WTC11 (cell line): ENCODE results near the gene FRMD4A. TPM values are rescaled to one million over a fixed set of nuclear protein-coding genes. Genes with fewer than 3 reads are reported as not detected.

Experiments used
- ATAC-seq: fragments of 200-7000 bp; cut with Tn5 transposase; 2 replicates; pipeline ENCODE4 v1.10.0; 2021; ENCODE audit warnings: mild to moderate bottlenecking, moderate library complexity
- CTCF ChIA-PET: fragments of 300-600 bp; sonication (Branson Sonifier 250); formaldehyde crosslinking; loops from one replicate; lab custom pipeline; 2021; ENCODE audit warnings: antibody characterized with exemption; lab: Charles Lee
- POLR2A ChIA-PET: fragments of 350-600 bp; sonication (Branson Sonifier 250); formaldehyde crosslinking; loops from one replicate; lab custom pipeline; 2021; ENCODE audit warnings: antibody characterized with exemption; lab: Charles Lee
- DNase-seq: peaks from one replicate; pipeline ENCODE4 v3.0.0; 2021; ENCODE audit warnings: low spot score
- H3K27ac Mint-ChIP-seq: 2 replicates; pipeline ENCODE4 v1.8.0; 2021; ENCODE audit warnings: mixed read lengths
- H3K27me3 Mint-ChIP-seq: 2 replicates; pipeline ENCODE4 v1.8.0; 2021; ENCODE audit warnings: low read depth, mild to moderate bottlenecking, moderate library complexity, mixed read lengths
- H3K36me3 Mint-ChIP-seq: 2 replicates; pipeline ENCODE4 v1.8.0; 2021; ENCODE audit warnings: mixed read lengths
- H3K4me1 Mint-ChIP-seq: 2 replicates; pipeline ENCODE4 v1.8.0; 2022; ENCODE audit warnings: mixed read lengths
- H3K4me3 Mint-ChIP-seq: 2 replicates; pipeline ENCODE4 v1.8.0; 2021; ENCODE audit warnings: mild to moderate bottlenecking, moderate library complexity, mixed read lengths
- H3K9me3 Mint-ChIP-seq: 2 replicates; pipeline ENCODE4 v1.8.0; 2021; ENCODE audit warnings: mixed read lengths
- E2F1 ChIP-seq: sonication (generic); formaldehyde crosslinking; IDR thresholded peaks from 2 replicates; pipeline ENCODE4 v1.8.0; 2022; ENCODE audit warnings: mild to moderate bottlenecking, missing genetic modification reagents
- E2F5 ChIP-seq: sonication (generic); formaldehyde crosslinking; IDR thresholded peaks from 2 replicates; pipeline ENCODE4 v1.8.1; 2022; ENCODE audit warnings: mild to moderate bottlenecking, moderate library complexity, missing genetic modification reagents
- GABPB1 ChIP-seq: sonication (generic); formaldehyde crosslinking; IDR thresholded peaks from 2 replicates; pipeline ENCODE4 v1.8.1; 2023; ENCODE audit warnings: mild to moderate bottlenecking, missing genetic modification reagents
- GRHL2 ChIP-seq: fragments of 250-450 bp; sonication (Bioruptor Pico); IDR thresholded peaks from 2 replicates; pipeline ENCODE4 v1.8.0; 2022; ENCODE audit warnings: mild to moderate bottlenecking, moderate library complexity; ENCODE audit not compliant: insufficient replicate concordance, severe bottlenecking
- GTF2I ChIP-seq: fragments of 250-450 bp; sonication (Bioruptor Pico); conservative IDR thresholded peaks from 2 replicates; pipeline ENCODE4 v1.4.0; 2021; ENCODE audit warnings: mild to moderate bottlenecking
- HMGXB4 ChIP-seq: sonication (generic); formaldehyde crosslinking; IDR thresholded peaks from 2 replicates; pipeline ENCODE4 v1.8.1; 2023; ENCODE audit warnings: mild to moderate bottlenecking, moderate library complexity, missing genetic modification reagents
- MAX ChIP-seq: sonication (generic); formaldehyde crosslinking; IDR thresholded peaks from 2 replicates; pipeline ENCODE4 v1.8.0; 2022; ENCODE audit warnings: mild to moderate bottlenecking, missing genetic modification reagents
- NFE2L1 ChIP-seq: sonication (generic); formaldehyde crosslinking; IDR thresholded peaks from 2 replicates; pipeline ENCODE4 v1.8.1; 2023; ENCODE audit warnings: missing genetic modification reagents
- OVOL2 ChIP-seq: fragments of 250-450 bp; sonication (Bioruptor Pico); IDR thresholded peaks from 2 replicates; pipeline ENCODE4 v1.9.0; 2021; ENCODE audit warnings: mild to moderate bottlenecking, borderline replicate concordance
- TCF7 ChIP-seq: sonication (generic); formaldehyde crosslinking; IDR thresholded peaks from 2 replicates; pipeline ENCODE4 v1.8.0; 2022; ENCODE audit warnings: mild to moderate bottlenecking, low read depth, missing genetic modification reagents, moderate library complexity
- TEAD1 ChIP-seq: sonication (generic); formaldehyde crosslinking; IDR thresholded peaks from 2 replicates; pipeline ENCODE4 v1.8.0; 2022; ENCODE audit warnings: mild to moderate bottlenecking, missing genetic modification reagents
- ZNF281 ChIP-seq: sonication (generic); formaldehyde crosslinking; IDR thresholded peaks from 2 replicates; pipeline ENCODE4 v1.8.0; 2023; ENCODE audit warnings: mild to moderate bottlenecking, missing genetic modification reagents
- ZNF532 ChIP-seq: fragments of 250-450 bp; sonication (Bioruptor Pico); IDR thresholded peaks from 2 replicates; pipeline ENCODE4 v1.9.0; 2021; ENCODE audit warnings: mild to moderate bottlenecking, borderline replicate concordance
- ZNF671 ChIP-seq: fragments of 250-450 bp; sonication (Bioruptor Pico); IDR thresholded peaks from 2 replicates; pipeline ENCODE4 v1.8.0; 2021; ENCODE audit warnings: mild to moderate bottlenecking
- total RNA-seq: library from RNA; stranded (reverse); gene quantifications from 3 replicates; pipeline ENCODE4 v1.2.3, GENCODE V29; 2021

The FRMD4A gene
- total RNA-seq, 1 experiment from 2014 or later: 35.5 TPM

- Mint-ChIP-seq H3K27ac (peak overlapping the region; percentile 16; the same call in 1 of the 2 replicates), H3K27me3 (no peaks in the 10 kb centered on the region)
- CTCF ChIA-PET: interaction anchor here (0.8 to 1.2 kb wide), 3 partner anchors 25 to 97 kb away, joined by 3 read pairs; no protein-coding TSS in a partner anchor
Measured at GRCh38 chr10:13634207-13634606, 696.5 kb downstream of the FRMD4A start.

GRCh38 chr10:13633689-13634088 lies 697.0 kb downstream of the FRMD4A start:
- TF ChIP-seq ZNF532 (CRISPR knock-in tag) (no peak), ZNF281 (CRISPR knock-in tag) (no peak), MAX (CRISPR knock-in tag) (no peak), HMGXB4 (CRISPR knock-in tag) (no peak), NFE2L1 (CRISPR knock-in tag) (no peak), GRHL2 (no peak), E2F5 (CRISPR knock-in tag) (no peak), TEAD1 (CRISPR knock-in tag) (no peak), TCF7 (no peak), E2F1 (CRISPR knock-in tag) (no peak), GABPB1 (no peak)
- Mint-ChIP-seq H3K9me3 (no peaks in the 10 kb centered on the region), H3K4me1 (peaks cover 3% of the 10 kb centered on the region), H3K4me3 (no peak overlapping the region), H3K27me3 (no peaks in the 10 kb centered on the region), H3K27ac (peak overlapping the region; percentile 42; the same call in 1 of the 2 replicates), H3K36me3 (peaks cover under 1% of the 10 kb centered on the region; the same call in 1 of the 2 replicates)
- peak; percentile 24; the same call in 1 of the 2 replicates for ATAC-seq
- ChIA-PET CTCF (interaction anchor here (0.5 to 1.2 kb wide), 4 partner anchors 12 to 543 kb away, joined by 3 read pairs; no protein-coding TSS in a partner anchor), POLR2A (no interaction called here)
- no peak for DNase-seq

More at GRCh38 chr10:13634207-13634606, 696.5 kb downstream of the FRMD4A start:
- H3K4me3 Mint-ChIP-seq: no peak overlapping the region
- H3K36me3 Mint-ChIP-seq: peaks cover 3% of the 10 kb centered on the region; the same call in 1 of the 2 replicates
- H3K4me1 Mint-ChIP-seq: no peaks in the 10 kb centered on the region
- POLR2A ChIA-PET: no interaction called here
- ATAC-seq (no peak), DNase-seq (no peak)
- H3K9me3 Mint-ChIP-seq: no peaks in the 10 kb centered on the region
- TF ChIP-seq GTF2I: no peak
- no peak for TF ChIP-seq ZNF671
- no peak for TF ChIP-seq OVOL2 (CRISPR knock-in tag)
- TF ChIP-seq, all 79 proteins: peak for 0
